Stimulated activated CD8-positive, alpha-beta memory T cell treated with anti-CD3 and anti-CD28 coated beads, Interleukin-15, amount 100 ng/mL, for 4 hours (primary cell): ENCODE measurements around the gene ZNF554.
"Not testable (repeated sequence)": the region's sequence is repeated elsewhere in the genome, so short reads cannot be mapped to it uniquely, and the experiment has no call there.

Experiments used
- DNase-seq, 2 donors: peaks; one replicate each; pipeline ENCODE4 v3.0.0-alpha.2; 2020; ENCODE audit warnings: low read depth in 2 of 2

ZNF554 gene

DNA sequence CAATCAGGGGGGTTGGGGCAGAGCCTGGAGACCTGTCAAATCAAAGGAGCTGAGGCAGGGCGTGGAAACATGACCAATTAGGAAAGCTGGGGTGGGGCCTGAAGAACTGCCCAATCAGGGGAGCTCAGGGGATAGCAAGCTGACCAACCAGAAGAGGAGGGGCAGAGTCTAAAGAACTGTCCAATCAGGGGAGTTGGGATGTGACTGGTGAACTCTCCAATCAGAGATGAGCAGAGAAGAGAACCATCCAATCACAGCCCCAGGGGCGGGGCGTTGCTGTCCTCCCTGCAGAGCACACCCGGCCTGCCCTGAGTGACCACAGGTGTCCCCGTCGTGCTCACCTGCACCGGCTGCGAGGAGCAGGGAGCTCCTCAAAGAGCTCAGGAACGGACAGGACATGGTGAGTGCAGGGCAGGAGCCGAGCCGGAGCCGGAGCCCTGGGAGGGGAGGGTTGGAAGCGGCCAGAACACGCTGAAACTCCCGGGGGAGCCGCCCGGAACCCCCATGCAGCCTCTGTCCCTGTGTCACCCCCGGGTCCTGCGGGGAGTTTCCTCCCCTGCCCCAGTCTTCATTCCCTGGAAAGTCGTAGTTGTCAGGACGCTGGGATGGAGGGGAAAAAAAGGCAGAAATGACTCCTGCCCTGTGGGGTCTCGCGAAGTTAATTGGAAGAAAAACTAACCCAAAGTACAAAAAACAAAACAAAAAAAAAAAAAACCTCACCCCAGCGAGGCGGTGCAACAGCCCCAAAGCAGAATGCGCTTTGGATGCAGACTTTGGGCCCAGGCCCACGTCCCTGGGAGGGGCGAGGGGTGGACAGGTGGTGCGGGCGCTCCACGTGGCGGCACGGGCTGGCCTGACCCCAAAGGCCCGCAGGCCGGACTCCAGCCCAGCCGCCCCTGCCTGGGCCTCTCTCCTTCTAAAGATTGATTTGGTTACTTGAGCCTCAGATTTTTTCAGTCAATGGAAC lies 47.6 kb downstream of the ZNF554 start, which contains the start of gene ZNF556:
TSS of gene ZNF556 (plus strand) at position 311 of the 967 bp plus-strand sequence. CDS start at position 398, 87 bp downstream.
- DNase-seq, result no peak

DNA sequence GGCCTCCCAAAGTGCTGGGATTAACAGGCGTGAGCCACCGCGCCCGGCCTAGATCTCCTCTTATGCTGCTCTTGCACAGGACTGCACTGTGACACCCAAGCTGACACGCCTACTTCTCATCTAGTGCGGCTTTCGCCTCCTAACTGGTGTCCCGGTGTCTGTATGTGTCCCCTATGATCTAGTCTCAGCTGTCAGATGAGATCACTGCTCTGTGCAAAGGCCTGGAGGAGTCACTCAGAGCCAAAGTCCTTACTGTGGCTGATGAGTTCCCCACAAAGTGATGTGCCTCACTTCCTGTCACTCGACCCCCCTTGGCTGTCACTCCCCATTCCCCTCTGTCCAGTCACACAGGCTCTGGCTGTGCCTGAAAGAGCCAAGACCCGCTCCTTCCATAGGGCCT lies 50.0 kb downstream of the ZNF554 start:
- DNase-seq, result no peak

DNA sequence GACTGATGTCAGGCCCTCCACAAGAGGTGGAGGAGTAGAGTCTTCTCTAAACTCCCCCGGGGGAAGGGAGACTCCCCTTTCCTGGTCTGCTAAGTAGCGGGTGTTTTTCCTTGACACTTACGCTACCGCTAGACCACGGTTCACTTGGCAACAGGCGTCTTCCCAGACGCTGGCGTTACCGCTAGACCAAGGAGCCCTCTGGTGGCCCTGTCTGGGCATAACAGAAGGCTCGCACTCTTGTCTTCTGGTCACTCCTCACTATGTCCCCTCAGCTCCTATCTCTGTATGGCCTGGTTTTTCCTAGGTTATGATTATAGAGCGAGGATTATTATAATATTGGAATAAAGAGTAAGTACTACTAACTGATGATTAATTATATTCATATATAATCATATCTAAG lies 52.5 kb downstream of the ZNF554 start:
- DNase-seq, result not testable (repeated sequence)

DNA sequence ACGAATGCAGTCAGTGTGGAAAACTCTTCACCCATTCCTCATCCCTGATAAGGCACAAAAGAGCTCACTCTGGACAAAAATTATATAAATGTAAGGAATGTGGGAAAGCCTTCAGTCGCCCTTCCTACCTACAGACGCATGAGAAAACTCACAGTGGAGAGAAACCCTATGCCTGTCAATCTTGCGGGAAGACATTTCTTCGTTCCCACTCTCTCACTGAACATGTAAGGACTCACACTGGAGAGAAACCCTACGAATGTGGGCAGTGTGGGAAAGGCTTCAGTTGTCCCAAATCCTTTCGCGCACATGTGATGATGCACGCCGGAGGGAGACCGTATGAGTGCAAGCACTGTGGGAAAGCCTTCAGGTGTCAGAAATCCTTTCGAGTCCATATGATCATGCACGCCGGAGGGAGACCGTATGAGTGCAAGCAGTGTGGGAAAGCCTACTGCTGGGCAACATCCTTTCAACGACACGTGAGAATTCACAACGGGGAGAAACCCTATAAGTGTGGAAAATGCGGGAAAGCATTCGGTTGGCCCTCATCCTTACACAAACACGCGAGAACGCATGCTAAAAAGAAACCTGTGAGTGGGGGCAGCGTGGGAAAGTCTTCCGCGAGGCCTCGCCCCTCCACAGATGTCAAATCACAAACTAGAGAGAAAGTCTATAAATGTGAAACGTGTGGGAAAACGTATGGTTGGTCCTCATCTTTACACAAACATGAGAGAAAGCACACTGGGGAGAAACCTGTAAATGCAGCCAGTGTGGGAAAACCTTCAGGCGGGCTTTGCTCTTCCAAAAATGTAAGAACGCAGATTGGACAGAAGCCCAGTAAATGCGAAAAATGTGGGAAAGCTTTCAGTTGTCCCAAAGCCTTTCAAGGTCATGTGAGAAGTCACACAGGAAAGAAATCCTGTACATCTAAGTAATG lies 58.0 kb downstream of the ZNF554 start:
- DNase-seq, result no peak

DNA sequence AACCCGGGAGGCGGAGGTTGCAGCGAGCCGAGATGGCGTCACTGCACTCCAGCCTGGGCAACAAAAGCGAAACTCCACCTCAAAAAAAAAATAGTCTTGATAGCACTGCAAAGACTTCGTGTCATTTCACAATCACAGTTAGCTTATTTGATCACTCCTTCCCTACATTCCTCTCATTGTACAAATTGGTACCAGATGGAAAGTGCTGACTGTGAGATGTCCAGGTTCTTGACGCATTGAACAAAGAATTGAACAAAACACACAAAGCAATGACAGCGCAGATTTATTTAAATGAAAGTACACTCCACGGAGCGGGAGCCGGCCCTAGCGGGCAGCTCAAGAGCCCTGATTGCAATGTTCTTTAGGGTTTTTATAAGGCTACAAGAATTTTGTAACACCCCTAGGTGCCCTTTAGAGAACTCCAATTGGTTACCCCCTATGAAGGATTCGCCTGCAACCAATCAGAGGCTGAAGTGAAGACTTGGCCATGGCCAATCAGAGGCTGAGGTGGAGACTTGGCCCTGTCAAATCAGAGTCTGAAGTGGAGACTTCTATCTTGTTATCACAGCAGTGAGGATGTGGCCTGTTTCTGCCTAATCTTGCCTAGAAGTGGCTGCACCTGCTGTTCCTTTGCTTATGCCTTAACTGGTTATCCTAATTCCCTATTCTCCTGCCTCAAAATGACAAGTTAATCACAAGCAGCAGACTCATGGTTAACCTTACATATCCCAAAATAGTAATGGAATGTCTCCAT lies 64.2 kb downstream of the ZNF554 start:
- no peak for DNase-seq

DNA sequence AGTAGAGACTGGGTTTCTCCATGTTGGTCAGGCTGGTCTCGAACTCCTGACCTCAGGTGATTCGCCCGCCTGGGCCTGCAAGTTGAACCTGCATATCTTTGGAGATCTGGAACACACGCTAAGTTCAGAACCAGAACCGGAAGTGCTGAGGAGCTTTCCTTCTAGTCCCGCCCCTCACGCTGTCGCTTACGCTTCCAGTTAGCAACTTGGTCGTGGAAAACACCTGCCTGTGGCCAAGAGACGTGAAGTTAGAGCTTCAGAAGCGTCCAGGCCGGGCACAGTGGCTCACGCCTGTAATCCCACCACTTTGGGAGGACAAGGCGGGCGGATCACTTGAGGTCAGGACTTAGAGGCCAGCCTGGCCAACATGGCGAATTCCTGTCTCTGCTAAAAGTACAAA lies 66.1 kb downstream of the ZNF554 start:
- no peak for DNase-seq
